PC-3 (cell line): Measurements from ENCODE around the gene PDLIM7. TPM values are rescaled to one million over a fixed set of nuclear protein-coding genes. Genes with fewer than 3 reads are reported as not detected.

ENCODE experiments used
- ATAC-seq: fragments of 200-7000 bp; cut with Tn5 transposase; 2 replicates; pipeline ENCODE4 v1.9.1; 2020; ENCODE audit warnings: mild to moderate bottlenecking, moderate library complexity
- BruUV-seq: library from RNA; stranded (reverse); fragments of 400-500 nt; replicated peaks from 2 replicates; lab custom pipeline; 2021; lab: Mats Ljungman, UMichigan
- CTCF ChIA-PET: fragments of 300-600 bp; sonication (Branson Sonifier 250); formaldehyde crosslinking; loops from one replicate; lab custom pipeline; 2022; ENCODE audit warnings: antibody characterized with exemption; lab: Charles Lee
- POLR2A ChIA-PET: fragments of 300-600 bp; sonication (Branson Sonifier 250); formaldehyde crosslinking; loops from one replicate; lab custom pipeline; 2022; ENCODE audit warnings: antibody characterized with exemption; ENCODE audit not compliant: unreplicated experiment; lab: Charles Lee
- DNase-seq: peaks from one replicate; pipeline ENCODE4 v3.0.0-alpha.2; 2015
- H2AFZ ChIP-seq: fragments of 300-600 bp; sonication (generic); 2 replicates; pipeline ENCODE4 v1.6.0; 2016; ENCODE audit warnings: antibody characterized with exemption, low read length
- H3F3A ChIP-seq: fragments of 300-600 bp; sonication (generic); one replicate; pipeline ENCODE4 v1.6.0; 2017; ENCODE audit warnings: antibody characterized with exemption, low read length, control low read depth, mild to moderate bottlenecking; ENCODE audit not compliant: unreplicated experiment
- H3K27ac ChIP-seq: fragments of 300-600 bp; sonication (generic); 2 replicates; pipeline ENCODE4 v1.5.1; 2016; ENCODE audit warnings: mild to moderate bottlenecking, low read length
- H3K27me3 ChIP-seq: fragments of 300-600 bp; sonication (generic); 2 replicates; pipeline ENCODE4 v1.6.1; 2016; ENCODE audit warnings: low read length, mixed read lengths
- H3K36me3 ChIP-seq: fragments of 300-600 bp; sonication (generic); 2 replicates; pipeline ENCODE4 v1.6.1; 2016; ENCODE audit warnings: low read depth, mixed run types, low read length, mixed read lengths
- H3K4me1 ChIP-seq: fragments of 300-600 bp; sonication (generic); 2 replicates; pipeline ENCODE4 v1.5.1; 2016; ENCODE audit warnings: low read length; ENCODE audit not compliant: insufficient read depth
- H3K4me2 ChIP-seq: fragments of 300-600 bp; sonication (generic); 2 replicates; pipeline ENCODE4 v1.6.0; 2016; ENCODE audit warnings: low read length
- H3K4me3 ChIP-seq: fragments of 300-600 bp; sonication (generic); 2 replicates; pipeline ENCODE4 v1.5.1; 2016; ENCODE audit warnings: mild to moderate bottlenecking, low read length, mixed read lengths
- H3K79me2 ChIP-seq: fragments of 300-600 bp; sonication (generic); 2 replicates; pipeline ENCODE4 v1.6.1; 2017; ENCODE audit warnings: low read length, mixed read lengths
- H3K9ac ChIP-seq: fragments of 300-600 bp; sonication (generic); 2 replicates; pipeline ENCODE4 v1.6.0; 2016; ENCODE audit warnings: mild to moderate bottlenecking, low read length
- H3K9me2 ChIP-seq: fragments of 300-600 bp; sonication (generic); replicated peaks from 2 replicates; pipeline ENCODE4 v1.6.1; 2016; ENCODE audit warnings: mixed run types, low read length, mixed read lengths
- H3K9me3 ChIP-seq: fragments of 300-600 bp; sonication (generic); 2 replicates; pipeline ENCODE4 v1.6.1; 2016; ENCODE audit warnings: low read length, mixed read lengths
- H4K20me1 ChIP-seq: fragments of 300-600 bp; sonication (generic); 2 replicates; pipeline ENCODE4 v1.6.1; 2016; ENCODE audit warnings: low read length, mixed read lengths
- EZH2 ChIP-seq: fragments of 300-600 bp; sonication (generic); IDR thresholded peaks from one replicate; pipeline ENCODE4 v1.6.1; 2017; ENCODE audit warnings: antibody characterized with exemption, mild to moderate bottlenecking, low read length; ENCODE audit not compliant: unreplicated experiment
- EZH2phosphoT487 ChIP-seq: fragments of 300-600 bp; sonication (generic); IDR thresholded peaks from 2 replicates; pipeline ENCODE4 v1.6.1; 2018; ENCODE audit warnings: mild to moderate bottlenecking, antibody characterized with exemption, low read length, borderline replicate concordance
- intact Hi-C: fragments of 100-400 bp; cut with micrococcal nuclease; formaldehyde crosslinking; loops from 2 replicates; pipeline ENCODE4 v1.9.0; 2023
- total RNA-seq: library from RNA; depleted of rRNA; stranded (reverse); fragments of >200 nt; gene quantifications from 2 replicates; pipeline ENCODE4 v1.2.3, GENCODE V29; 2014
- TF ChIP-seq, protein P1 (sequence below): fragments of 300-600 bp; sonication (generic); conservative IDR thresholded peaks from 2 replicates; pipeline ENCODE4 v1.5.1; 2017; ENCODE audit warnings: antibody characterized with exemption, low read depth, mild to moderate bottlenecking, low read length

The PDLIM7 gene
- total RNA-seq, 1 experiment from 2014 or later: 159 TPM

GRCh38 chr5:177540438-177540837 is 43.0 kb upstream of the PDLIM7 start:
- H3F3A ChIP-seq: peaks cover 5% of the 10 kb centered on the region
- H3K9me3 ChIP-seq: no peaks in the 10 kb centered on the region
- peaks cover 26% of the 10 kb centered on the region for H3K36me3 ChIP-seq
- no peak overlapping the region for H3K4me3 ChIP-seq
- peaks cover 53% of the 10 kb centered on the region for H3K79me2 ChIP-seq
- CTCF ChIA-PET: no interaction called here
- no TSS peak for BruUV-seq
- peaks cover 13% of the 10 kb centered on the region for H3K4me1 ChIP-seq
- no peaks in the 10 kb centered on the region for H3K9me2 ChIP-seq
- ATAC-seq (no peak), DNase-seq (no peak)
- no peaks in the 10 kb centered on the region for H3K27me3 ChIP-seq
- H2AFZ ChIP-seq: no peak overlapping the region
- POLR2A ChIA-PET: no interaction called here
- no peak overlapping the region for H3K4me2 ChIP-seq
- peaks cover 5% of the 10 kb centered on the region; the same call in 1 of the 2 replicates for H4K20me1 ChIP-seq
- TF ChIP-seq, protein P1, sequence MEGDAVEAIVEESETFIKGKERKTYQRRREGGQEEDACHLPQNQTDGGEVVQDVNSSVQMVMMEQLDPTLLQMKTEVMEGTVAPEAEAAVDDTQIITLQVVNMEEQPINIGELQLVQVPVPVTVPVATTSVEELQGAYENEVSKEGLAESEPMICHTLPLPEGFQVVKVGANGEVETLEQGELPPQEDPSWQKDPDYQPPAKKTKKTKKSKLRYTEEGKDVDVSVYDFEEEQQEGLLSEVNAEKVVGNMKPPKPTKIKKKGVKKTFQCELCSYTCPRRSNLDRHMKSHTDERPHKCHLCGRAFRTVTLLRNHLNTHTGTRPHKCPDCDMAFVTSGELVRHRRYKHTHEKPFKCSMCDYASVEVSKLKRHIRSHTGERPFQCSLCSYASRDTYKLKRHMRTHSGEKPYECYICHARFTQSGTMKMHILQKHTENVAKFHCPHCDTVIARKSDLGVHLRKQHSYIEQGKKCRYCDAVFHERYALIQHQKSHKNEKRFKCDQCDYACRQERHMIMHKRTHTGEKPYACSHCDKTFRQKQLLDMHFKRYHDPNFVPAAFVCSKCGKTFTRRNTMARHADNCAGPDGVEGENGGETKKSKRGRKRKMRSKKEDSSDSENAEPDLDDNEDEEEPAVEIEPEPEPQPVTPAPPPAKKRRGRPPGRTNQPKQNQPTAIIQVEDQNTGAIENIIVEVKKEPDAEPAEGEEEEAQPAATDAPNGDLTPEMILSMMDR: no peak
- TF ChIP-seq EZH2: no peak
- no peak for TF ChIP-seq EZH2phosphoT487
- no peak overlapping the region for H3K27ac ChIP-seq
- intact Hi-C loops: no loop called here
- no peak overlapping the region for H3K9ac ChIP-seq

GRCh38 chr5:177539411-177539810 is 42.0 kb upstream of the PDLIM7 start:
- Histone ChIP-seq H3K79me2 (peaks cover 43% of the 10 kb centered on the region), H3K9ac (no peak overlapping the region), H3K27ac (no peak overlapping the region), H3K4me1 (peaks cover 12% of the 10 kb centered on the region), H3K9me2 (no peaks in the 10 kb centered on the region), H3K9me3 (no peaks in the 10 kb centered on the region), H3K4me3 (no peak overlapping the region), H3K27me3 (no peaks in the 10 kb centered on the region), H3F3A (peaks cover 4% of the 10 kb centered on the region), H4K20me1 (0 out of 2 replicates have a peak, but pooled peaks cover 3% of the 10 kb centered on the region), H3K4me2 (no peak overlapping the region), H2AFZ (no peak overlapping the region), H3K36me3 (peaks cover 30% of the 10 kb centered on the region)
- TF ChIP-seq, protein P1: no peak
- no peak for TF ChIP-seq EZH2phosphoT487
- no peak for TF ChIP-seq EZH2
- CTCF ChIA-PET: no interaction called here
- POLR2A ChIA-PET: no interaction called here
- no TSS peak for BruUV-seq
- DNase-seq: no peak
- intact Hi-C loops: no loop called here
- no peak for ATAC-seq

DNA sequence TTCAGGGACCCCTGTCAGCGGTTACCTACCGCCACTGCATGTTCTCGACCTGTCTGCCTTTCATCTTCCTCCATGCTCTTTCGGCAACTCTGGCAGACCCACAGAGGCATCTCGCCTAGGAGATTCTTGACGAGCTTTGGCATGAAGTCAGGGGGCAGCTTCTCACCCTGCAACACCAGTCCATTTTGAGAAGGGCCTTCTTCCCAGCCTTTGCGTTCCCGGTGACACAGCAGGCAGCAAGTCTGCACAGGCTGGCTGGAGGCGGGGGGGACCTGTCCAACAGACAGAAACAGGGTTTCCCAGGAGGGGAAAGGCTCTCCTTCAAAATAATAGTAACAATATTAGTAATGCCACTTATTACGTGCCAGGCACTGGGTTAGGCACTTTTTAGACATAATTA is 41.5 kb upstream of the PDLIM7 start:
- intact Hi-C loops: no loop called here
- DNase-seq (no peak), ATAC-seq (no peak)
- Histone ChIP-seq H3K9ac (no peak overlapping the region), H3K4me1 (peaks cover 12% of the 10 kb centered on the region), H3K9me3 (no peaks in the 10 kb centered on the region), H3K36me3 (peaks cover 32% of the 10 kb centered on the region), H3F3A (peaks cover 4% of the 10 kb centered on the region), H2AFZ (no peak overlapping the region), H3K79me2 (peaks cover 37% of the 10 kb centered on the region), H3K9me2 (no peaks in the 10 kb centered on the region), H3K4me3 (no peak overlapping the region), H4K20me1 (0 out of 2 replicates have a peak, but pooled peaks cover 3% of the 10 kb centered on the region), H3K27ac (no peak overlapping the region; the same call in 1 of the 2 replicates), H3K27me3 (no peaks in the 10 kb centered on the region), H3K4me2 (no peak overlapping the region)
- no TSS peak for BruUV-seq
- POLR2A ChIA-PET: no interaction called here
- CTCF ChIA-PET: no interaction called here
- TF ChIP-seq EZH2: no peak
- TF ChIP-seq, protein P1: no peak
